Measurements from ENCODE around the gene CENPX.

CENPX gene

DNA sequence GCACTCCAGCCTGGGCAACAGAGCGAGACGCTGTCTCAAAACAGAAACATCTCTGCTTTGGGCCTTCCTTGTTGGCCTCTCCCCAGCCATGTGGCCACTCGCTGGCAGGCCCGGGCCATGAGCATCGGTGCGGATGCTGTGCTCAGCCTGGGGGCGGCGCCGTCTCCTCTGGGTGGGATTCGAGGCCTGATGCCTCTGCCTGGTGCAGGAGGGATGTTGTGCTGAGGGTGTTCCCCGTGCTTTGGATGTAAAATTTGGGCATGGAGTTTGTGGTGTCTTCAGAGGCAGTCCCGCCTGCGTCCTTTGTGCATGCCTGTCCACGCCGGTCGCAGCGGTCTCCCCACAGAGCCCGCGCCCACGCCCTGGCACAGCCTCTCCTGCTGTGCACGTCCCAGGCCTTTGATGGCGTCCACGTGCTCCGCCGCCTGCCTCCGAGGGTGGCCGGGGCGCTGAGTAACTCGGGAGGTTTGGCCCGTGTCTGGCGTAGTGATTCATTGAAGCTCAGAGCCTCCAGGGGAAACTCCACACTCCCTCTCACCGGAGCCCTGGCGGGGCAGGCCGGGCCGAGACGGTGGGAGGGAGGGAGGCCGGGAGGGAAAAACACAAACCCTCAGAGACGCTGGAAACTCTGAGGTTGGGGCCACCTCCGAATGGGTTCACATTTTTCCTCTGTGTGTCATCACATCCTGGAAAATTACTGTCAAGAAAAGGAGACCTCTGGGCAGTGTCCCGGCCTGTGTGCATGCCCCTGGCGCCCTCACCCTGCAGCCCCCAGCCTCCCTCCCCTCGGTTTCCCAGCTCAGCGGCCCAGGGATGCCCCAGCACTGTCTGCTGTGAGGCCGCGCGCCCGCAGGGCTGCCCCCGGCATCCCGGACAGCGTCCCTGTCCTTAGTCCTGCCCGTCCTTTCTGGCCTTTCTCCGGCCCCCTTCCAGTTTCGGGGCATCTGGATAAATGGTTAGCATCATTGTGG lies 19.0 kb downstream of the CENPX start:
- in situ Hi-C loops (cut with HindIII; ENCODE audit: low sequenced_read_pairs): no loop called here

DNA sequence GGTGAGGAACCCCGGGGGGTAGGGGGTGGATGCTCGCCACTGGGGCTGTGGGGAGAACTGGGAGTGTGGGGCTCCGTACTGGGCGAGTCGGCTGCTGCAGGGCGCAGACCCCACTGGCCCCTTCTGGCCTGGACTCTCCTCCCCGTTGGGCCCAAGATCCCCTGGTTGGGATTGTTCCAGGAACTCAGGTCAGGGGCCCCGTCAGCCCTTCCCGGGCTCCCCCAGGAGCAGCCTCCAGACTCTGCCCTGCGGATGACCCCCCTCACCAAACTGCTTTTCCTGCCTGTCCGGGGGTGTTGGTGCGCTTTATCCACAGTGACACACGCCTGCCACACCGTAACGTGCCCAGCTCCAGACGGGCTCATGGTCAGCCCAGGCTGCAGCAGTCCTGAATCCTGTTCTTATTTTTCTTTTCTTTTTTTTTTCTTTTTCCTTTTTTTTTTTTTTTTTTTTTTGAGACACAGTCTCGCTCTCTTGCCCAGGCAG lies 21.1 kb downstream of the CENPX start:
- in situ Hi-C loops (cut with HindIII; ENCODE audit: low sequenced_read_pairs): no loop called here

DNA sequence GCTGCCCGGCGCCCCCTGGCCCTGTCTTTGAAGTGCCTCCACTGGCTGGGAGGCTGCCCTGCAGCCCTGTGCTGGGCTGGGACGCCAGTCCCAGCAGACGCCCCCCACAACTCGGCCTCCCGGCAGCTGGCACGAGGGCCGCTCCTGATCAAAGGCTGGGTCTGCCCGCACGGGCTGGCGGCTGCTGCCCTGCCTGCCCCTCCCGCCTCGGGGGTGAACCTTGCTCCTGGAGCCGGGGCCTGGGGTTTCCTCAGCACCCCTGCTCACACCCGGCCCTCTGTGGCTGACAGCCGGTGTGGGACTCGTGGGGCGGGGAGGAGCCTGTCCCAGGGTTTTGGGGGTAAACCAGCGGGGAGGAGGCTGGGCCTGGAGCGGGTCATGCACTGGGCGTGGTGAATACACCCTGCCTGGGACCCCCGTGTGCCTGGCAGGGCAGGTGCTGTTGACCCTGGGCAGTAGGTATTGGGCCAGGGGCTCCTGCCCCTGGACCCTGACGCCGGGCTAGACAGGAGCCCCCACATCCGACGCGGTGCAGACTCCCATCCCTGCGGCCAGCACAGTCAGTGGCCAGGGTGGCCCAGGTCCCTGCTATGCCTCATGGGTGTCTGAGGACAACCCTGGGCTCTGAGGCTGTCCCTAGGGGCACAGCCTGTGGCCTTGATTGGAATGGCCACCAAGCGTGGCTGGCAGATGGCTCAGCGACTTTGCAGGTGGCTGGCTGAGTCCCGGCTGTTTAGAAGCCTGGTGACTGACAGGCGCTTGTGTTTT lies 21.7 kb downstream of the CENPX start:
- in situ Hi-C loops (cut with HindIII; ENCODE audit: low sequenced_read_pairs): no loop called here

DNA sequence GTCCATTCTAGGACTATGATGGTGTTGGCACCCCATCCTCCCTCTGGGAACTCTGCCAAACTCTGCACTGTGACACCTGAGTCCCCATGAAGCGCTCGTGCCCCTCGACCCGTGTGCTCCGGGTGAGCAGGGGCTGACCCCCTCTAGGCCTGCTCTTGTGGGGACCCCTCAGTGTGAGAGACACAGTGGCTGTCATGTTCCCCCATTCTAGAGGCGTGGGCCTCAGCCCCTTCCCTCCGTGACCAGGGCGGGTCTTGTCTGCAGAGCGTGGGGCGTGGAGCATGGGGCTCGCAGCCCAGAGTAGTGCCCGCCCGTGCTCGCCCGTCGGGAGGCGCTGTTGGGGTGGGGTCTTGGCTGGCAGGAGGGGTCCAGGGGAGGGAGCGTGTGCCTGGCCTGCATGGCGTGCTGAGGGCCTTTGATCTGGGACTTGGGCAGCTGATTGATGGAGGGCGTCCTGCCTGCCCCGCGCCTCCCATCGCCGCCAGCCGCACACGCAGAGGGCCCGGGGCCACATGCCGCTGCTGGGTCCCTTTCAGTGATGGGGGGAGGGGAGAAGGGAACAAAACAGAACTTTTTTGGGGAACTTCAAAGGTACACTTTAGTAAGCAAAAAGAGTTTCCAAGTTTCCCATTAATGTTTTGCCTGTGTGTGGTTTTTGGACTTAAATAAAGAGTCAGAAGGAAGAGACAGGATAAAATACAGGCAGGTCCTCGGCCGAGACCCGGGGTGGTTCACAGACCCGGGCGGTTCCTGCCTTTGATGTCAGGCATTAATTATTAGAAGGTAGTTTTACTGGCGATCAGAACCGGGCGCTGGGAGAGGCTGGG lies 22.5 kb downstream of the CENPX start:
- in situ Hi-C loops (cut with HindIII; ENCODE audit: low sequenced_read_pairs): no loop called here

DNA sequence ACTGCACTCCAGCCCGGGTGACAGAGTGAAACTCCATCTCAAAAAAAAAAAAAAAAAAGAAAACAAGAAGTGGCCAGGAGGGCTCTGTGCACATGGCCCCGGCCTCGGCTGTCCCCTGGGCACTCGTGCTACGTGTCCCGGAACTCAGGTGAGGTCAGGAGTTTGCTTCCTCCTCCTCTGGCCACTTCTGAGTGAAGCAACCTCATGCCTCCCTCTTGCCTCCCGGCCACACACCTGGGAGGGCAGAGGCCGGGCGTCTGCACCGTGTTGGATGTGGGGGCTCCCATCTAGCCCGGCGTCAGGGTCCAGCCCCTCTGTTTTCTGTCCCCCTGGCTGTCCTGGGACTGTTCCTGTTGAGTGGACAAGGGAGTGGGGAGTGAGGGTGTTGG lies 23.1 kb downstream of the CENPX start:
- in situ Hi-C loops (cut with HindIII; ENCODE audit: low sequenced_read_pairs): no loop called here

DNA sequence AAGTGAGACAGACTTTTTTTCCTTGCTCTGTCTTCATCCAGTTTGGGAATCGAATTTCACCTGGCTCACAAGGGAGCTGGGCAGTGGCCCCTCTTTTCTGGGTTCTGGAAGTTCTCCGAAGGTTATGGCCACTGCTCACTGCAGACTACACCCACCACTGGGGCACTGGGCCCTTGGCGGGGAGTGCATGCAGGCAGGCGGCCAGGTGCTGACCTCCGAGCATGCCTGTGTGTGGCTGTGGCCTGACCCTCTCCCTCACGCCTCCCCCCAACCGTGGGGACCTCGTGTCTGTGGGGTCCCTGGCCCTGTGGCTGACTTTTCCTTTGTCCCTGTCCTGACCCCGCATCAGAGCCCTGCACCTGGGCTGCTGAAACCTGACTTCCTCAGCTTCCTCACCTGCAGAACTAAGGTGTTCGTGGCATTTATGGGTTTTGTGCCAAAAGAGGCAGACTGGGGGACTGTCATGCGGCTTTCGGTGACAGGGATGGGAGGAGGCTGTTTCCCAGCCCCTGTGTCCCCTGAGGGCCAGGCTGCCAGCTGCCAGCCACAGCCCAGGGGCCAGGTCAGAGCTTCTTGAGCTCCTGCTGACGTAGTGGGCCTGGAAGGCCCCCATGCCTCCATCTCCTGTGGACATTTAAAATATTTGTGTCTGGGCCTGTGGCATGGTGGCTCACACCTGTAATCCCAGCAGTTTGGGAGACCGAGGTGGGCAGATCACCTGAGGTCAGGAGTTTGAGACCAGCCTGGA lies 23.8 kb downstream of the CENPX start:
- in situ Hi-C loops (cut with HindIII; ENCODE audit: low sequenced_read_pairs): no loop called here

DNA sequence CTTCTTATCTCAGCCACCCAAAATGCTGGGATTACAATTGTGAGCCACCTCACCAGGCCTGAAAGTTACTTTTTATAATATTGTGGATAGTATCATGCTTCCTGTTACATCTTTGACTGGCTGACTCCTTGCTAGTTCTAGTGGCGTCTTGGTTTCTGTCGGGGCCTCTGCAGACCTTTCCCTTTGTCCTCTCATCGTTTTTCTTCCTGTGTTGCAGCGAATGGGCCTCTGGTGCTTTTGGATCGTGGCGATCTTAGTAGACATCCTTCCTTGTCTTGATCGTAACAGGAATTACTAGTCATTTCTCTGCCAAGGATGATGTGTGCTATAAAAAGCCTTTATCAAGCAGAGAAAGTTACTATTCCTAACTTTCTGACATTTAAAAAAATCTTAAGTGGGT lies 24.5 kb downstream of the CENPX start:
- in situ Hi-C loops (cut with HindIII; ENCODE audit: low sequenced_read_pairs): no loop called here

DNA sequence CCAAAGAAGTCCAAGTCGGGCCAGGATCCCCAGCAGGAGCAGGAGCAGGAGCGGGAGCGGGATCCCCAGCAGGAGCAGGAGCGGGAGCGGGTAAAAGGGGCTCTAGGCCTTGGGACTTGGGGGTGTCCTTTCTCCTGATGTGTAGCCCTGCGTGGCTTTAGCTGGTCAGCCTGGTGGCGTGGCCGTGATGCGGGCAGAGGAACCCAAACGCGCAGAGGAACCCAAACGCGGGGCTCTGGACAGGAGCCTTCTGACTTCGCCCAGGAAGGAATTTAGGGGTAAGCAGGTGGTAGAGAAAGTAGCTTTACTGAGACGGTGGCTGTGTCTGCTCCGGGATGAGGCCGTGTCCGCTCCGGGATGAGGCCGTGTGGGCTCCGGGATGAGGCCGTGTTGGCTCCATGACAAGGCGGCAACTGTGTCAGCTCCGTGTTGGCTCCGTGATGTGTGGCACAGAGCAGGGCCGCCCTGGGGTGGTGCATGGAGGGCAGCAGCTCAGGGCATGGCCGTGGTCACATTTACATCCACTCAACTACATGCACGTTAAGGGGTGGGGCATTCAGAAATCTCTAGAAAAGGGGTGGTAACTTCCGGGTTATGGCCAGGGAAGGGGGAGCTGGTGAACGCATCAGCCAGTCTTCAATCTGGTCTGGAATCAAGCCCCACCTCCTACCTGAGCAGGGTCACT lies 25.8 kb downstream of the CENPX start:
- in situ Hi-C loops (cut with HindIII; ENCODE audit: low sequenced_read_pairs): no loop called here

DNA sequence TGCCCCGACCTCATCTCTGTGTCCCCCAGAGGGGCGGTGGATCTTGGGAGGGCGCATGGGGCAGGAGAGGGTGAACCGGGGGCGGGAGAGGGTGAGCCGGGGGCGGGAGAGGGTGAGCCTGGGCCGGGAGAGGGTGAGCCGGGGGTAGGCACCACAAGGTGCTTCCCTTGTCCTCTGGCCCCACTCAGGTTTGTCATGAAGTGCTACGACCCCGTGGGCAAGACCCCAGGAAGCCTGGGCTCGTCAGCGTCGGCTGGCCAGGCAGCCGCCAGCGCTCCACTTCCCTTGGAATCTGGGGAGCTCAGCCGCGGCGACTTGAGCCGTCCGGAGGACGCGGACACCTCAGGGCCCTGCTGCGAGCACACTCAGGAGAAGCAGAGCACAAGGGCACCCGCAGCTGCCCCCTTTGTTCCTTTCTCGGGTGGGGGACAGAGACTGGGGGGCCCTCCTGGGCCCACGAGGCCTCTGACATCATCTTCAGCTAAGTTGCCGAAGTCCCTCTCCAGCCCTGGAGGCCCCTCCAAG lies 26.4 kb downstream of the CENPX start:
- in situ Hi-C loops (cut with HindIII; ENCODE audit: low sequenced_read_pairs): no loop called here

DNA sequence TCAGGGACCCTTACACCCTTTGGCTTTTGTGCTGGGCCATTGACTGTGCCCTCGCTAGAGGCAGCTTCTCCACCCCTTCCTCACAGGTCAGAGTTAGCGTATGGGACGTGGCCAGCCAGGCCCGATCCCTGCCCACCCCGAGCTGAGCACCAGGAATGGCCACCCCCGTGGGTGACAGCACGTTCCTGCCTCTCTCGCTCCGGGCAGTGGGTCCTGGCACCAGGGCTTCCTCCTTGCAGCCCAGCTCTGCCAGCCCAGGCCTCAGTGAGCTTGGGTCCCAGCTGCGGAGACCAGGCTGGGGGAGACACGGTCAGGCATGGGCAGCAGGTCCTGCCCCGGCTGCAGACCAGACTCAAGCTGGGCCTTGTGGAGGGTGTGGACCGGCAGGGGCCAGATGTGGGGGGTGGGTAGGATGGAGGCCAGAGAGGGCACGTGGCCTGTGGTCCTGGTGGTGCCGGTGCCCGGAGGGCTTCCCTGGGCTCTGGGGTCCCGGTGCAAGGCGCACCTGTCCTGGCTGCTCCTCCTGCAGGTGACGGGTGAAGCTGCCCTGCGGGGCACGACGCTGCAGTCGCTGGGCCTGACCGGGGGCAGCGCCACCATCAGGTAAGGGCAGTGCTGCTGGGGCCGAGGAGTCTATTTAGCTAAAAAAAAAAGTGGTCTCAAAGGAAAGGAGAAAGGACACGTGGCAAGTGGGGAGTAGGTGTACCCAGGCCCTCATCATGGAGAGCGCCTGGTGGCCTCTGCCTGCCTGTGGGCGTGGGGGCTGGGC lies 27.0 kb downstream of the CENPX start:
- in situ Hi-C loops (cut with HindIII; ENCODE audit: low sequenced_read_pairs): no loop called here

DNA sequence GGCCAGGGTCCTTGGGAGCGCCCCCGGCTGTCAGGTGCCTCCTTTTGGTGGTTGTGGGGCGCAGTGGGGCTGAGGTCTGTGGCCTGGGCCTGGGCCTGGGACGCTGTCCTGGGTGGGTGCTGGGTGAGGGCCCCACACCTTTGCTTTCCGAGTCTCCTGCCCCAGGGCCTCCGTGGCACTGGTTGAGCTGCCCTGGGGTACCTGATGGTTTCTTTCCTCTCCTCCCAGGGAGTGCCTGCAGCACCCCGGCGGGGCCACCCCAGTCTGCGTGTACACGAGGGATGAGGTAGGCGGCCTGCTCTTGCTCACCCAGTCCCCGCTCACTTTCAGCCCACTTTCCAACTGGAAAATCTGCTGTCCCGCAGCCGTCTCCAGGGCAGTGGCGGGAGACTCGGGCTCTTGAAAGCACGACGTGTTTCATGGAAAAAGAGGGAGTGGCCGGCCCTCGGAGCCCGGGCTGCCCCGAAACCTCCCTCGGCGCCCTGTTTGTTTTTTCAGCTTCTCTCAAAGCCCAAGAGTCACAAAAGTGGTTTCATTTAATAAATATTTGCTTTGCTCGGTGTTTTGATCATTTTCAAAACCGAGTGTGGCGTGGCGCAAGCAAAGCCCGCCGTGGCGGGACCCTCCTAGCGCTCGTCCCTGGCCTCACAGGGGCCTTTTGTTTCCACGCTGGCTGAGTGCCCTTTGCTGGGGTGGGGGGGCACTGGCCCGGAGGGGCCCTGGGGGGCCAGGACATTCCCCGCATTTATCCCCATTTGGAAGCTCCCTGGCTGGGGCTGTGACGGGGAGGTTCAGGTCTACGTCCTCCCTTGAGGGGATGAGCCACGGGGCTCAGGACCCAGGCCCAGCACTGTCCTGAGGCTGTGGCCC lies 27.9 kb downstream of the CENPX start:
- in situ Hi-C loops (cut with HindIII; ENCODE audit: low sequenced_read_pairs): no loop called here

DNA sequence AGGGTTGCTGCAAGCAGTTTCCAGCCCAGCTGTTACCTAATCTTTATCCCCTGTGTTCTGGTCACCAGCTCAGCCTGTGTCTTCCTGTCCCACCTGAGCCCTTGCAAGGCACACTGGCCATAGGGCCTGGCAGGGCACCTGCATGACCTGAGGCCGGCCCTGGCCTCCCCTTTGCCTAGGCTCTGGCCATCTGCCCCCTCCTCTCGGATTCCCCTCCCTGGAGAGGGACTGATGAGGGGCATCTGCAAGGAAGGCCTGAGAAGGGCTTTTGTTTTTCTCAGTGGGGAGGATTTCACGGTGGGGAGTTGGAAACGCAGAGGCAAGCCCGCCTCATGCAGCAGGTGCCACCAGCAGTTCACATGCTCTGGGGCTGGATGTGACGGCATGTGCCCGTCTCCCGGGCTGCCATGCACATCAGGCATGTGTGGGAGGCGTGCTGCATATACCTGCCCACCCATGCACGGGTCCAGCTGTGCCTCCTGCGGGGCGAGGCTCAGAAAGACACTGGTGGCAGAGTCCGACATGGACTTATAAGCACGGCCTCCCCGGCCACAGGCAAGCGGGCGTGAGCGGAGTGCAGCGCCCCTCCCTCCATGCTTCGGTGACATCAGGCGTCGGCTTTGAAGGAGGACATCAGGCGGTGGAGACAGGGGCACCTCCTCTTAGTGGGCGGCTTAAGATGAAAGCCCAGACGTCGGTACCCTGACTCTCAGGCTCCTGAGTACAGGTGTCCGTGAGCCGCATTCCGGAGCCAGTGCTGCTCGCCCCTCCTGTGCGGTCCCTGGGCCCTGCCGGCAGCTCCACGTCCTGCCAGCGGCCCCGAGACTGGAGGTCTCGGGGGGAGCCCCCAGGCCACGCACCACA lies 28.7 kb downstream of the CENPX start:
- in situ Hi-C loops (cut with HindIII; ENCODE audit: low sequenced_read_pairs): no loop called here

DNA sequence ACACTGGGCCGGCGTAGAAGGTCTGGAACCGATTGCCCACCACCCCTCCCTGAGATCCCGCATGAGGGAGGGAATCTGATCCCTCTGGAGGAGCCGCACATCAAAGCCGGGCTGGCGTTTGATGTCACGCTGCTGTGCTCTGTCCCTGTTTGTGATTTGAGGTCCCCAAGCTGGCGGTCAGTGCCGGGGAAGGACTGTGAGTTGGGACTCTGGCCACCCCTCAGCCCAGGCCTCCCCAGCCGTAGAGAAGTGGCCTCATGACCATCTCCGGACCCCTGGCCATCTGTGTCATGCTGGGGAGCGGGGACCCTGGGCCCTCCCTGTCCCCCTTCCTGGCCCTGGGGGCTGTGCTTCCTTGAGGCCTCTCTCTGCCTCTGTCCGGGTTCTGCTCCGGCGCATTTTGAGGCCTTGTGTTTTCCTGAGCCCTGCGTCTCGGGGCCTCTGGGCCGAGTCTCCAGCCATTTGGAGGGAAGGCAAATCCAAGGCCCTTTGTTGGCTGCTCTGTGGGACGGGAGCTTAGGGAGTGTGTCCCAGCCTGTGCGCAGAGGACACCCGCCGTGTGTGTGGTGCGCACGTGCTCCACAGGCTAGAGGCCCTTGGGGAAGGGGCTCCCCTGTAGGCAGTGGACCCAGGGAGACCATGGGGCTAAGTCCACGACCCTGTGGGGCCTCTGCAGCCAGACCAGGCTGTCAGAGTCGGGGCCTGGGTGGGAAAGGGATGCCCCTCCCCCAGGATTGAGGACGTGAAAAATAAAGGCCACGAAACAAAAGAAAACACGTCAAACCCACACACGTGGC lies 30.2 kb downstream of the CENPX start:
- in situ Hi-C loops (cut with HindIII; ENCODE audit: low sequenced_read_pairs): no loop called here

DNA sequence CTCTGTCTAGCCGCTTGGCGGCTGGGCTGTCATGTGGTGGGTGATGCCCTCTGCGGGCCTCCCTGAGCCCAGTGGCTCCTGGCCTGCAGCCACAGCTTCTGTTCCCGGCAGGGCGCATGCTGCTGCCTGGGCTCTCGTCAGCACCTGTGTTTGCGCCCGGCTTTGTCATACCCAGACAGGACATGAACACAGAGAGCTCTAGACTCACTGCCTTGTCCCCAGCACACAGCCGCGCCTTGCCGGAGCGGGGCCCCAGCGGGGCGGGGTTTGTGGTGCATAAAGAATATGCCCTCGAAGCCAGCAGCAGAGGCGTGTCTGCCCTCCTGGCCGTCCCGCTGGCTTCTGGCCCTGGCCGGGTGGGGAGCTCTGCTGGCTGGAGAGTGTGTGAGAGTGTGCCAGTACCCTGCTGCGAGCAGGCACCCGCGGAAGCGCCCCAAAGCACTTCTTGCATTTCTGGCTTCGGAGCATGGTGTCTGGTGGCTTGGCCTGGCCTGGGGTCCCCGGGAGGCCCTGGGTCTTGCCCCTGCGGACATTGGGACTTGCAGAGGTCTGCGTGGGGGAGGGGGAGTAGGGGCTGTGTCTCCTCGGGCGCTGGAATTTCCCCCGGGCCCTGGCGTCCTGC lies 30.9 kb downstream of the CENPX start:
- in situ Hi-C loops (cut with HindIII; ENCODE audit: low sequenced_read_pairs): no loop called here

DNA sequence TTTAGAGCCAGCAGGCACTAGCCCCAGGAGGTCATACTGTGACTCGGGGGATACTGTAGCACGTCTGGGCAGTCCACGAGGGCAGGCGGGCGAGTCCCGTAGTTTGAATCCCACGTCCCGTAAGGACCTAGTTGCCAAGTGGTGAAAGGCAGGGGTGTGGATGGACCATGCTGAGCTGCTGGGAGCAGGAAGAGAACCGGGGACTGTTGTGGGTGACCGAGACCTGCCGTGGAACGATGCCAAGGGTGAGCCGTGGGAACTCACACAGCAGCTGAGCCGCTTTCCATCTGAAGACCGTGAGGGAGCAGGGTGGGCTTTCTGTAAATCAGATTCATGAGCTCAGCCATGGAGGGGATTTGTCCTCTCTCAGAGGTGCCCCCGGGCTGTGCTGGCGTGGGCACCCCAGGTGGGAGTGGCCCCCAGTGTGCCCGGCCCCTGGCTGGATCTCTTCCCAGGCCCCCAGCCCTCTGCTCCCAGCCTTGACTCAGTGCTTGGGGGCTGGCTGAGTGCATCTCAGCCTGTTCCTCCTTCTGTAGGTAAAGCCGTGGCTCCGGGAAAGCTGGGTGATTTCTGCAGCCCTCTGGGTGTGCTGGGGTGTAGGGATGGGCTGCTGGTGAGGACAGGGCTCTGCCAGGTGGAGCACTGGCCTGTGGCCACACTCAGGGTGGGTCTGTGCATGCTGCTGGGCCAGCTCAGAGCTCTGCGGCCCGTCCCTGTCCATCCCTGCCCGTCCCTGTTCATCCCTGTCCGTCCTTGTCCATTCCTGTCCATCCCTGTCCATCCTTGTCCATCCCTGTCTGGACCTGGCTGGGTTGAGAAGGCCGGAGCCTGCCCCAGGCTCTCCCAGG lies 31.6 kb downstream of the CENPX start:
- in situ Hi-C loops (cut with HindIII; ENCODE audit: low sequenced_read_pairs): no loop called here
